Measurements from ENCODE around the gene CHST4. TPM values are rescaled to one million over a fixed set of nuclear protein-coding genes. Genes with fewer than 3 reads are reported as not detected.

CHST4 gene
- not detected in 2 replicates for total RNA-seq

- Histone ChIP-seq H3K27me3 (ENCODE audit: control insufficient read depth, insufficient read depth, low read length) (no peaks in the 10 kb centered on the region), H3K4me3 (ENCODE audit: low read depth, low read length) (no peak within 1 kb of the TSS), H3K36me3 (ENCODE audit: control insufficient read depth, insufficient read depth, low read length) (no peaks in the 10 kb centered on the region)
- no peak for TF ChIP-seq CTCF (IDR thresholded peaks at IDR 0.05; ENCODE audit: insufficient read depth, low read length, poor library complexity, severe bottlenecking)
- DNase-seq (ENCODE audit: low read depth) = peak; percentile 26
These were observed at the start of gene CHST4 for GRCh38 chr16:71526111-71526631. Gene CHST4 (plus strand): TSS chr16:71526426. CDS start chr16:71536678, 10,252 bp downstream.

DNA sequence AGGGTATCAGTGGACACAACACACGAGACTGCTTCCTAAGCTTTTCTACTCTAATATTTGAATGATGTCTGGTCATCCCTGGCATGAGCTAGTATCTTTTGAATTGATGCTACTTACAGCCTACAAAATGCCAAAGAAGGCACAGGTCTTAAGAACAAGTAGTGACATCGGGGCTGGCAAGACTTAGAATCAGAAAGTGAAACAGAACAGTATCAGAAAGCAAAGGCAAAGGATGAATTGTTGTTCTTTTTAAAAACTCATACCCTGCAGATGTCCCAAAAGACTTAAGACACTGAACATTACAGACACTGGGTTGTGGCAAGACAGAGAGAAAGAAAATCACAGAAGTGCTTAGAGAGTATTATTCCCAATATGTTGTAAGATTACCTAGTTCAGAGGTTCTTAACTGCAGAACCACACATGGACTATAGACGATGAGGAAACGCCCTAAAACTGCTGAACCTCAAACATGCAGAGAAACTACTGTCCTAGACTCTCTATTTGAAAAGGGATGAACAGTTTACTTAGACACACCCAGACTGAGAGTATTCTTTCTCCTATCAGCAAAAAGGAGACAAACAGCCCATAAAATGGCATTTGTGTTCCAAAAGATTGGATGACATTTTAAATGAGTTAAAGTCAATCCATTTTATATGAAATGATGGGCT is 49.6 kb upstream of the CHST4 start:
- TF ChIP-seq CTCF (IDR thresholded peaks at IDR 0.05; ENCODE audit: insufficient read depth, low read length, poor library complexity, severe bottlenecking) = no peak
- Histone ChIP-seq H3K4me3 (ENCODE audit: low read depth, low read length) (no peak overlapping the region), H3K36me3 (ENCODE audit: control insufficient read depth, insufficient read depth, low read length) (peaks cover 2% of the 10 kb centered on the region), H3K27me3 (ENCODE audit: control insufficient read depth, insufficient read depth, low read length) (no peaks in the 10 kb centered on the region)
- no peak for DNase-seq (ENCODE audit: low read depth)

DNA sequence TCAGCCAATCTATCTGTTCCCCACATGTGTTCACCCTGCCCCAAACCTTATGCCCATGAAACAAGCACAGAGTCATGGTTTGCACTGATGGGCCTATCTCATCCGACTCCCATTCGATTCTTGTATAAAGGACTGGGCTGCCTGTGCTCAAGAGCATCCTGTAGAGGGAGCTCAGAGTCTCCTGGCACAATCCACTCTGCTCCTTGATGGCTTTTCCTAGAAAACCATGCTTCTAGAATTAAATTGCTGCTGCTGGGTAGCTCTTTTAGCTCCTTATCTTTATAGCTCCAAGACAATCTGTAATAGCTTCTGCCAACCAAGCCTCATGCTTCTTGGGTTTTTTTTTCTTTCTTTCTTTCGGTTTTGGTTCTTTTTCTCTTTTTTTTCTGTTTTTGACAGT is 46.8 kb upstream of the CHST4 start:
- Histone ChIP-seq H3K36me3 (ENCODE audit: control insufficient read depth, insufficient read depth, low read length) (peaks cover 2% of the 10 kb centered on the region), H3K27me3 (ENCODE audit: control insufficient read depth, insufficient read depth, low read length) (no peaks in the 10 kb centered on the region), H3K4me3 (ENCODE audit: low read depth, low read length) (no peak overlapping the region)
- DNase-seq (ENCODE audit: low read depth) = no peak
- TF ChIP-seq CTCF (IDR thresholded peaks at IDR 0.05; ENCODE audit: insufficient read depth, low read length, poor library complexity, severe bottlenecking) = peak; percentile 45

DNA sequence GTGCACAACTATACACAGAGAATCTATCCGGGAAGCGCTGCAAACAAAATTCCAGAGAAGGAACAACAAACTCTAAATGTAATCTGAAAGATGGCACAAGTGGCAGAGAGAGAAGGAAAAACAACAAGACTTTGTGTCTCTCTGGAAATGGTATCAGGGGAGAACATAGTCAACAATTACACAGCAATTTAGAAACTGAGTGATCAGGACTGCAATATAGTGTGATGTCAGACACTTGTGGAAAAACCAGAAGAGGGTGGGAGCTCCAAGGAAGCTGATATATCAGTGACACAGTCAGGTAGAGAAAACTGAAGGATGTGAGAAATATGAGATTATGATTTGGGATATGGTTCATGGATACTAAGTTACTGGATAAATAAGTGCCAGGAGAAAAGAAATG is 45.3 kb upstream of the CHST4 start:
- no peak for TF ChIP-seq CTCF (IDR thresholded peaks at IDR 0.05; ENCODE audit: insufficient read depth, low read length, poor library complexity, severe bottlenecking)
- H3K36me3 ChIP-seq (ENCODE audit: control insufficient read depth, insufficient read depth, low read length) = peaks cover 2% of the 10 kb centered on the region
- H3K27me3 ChIP-seq (ENCODE audit: control insufficient read depth, insufficient read depth, low read length) = no peaks in the 10 kb centered on the region
- H3K4me3 ChIP-seq (ENCODE audit: low read depth, low read length) = no peak overlapping the region
- DNase-seq (ENCODE audit: low read depth) = no peak

- no peak for DNase-seq (ENCODE audit: low read depth)
- Histone ChIP-seq H3K36me3 (ENCODE audit: control insufficient read depth, insufficient read depth, low read length) (no peaks in the 10 kb centered on the region), H3K4me3 (ENCODE audit: low read depth, low read length) (no peak overlapping the region), H3K27me3 (ENCODE audit: control insufficient read depth, insufficient read depth, low read length) (no peaks in the 10 kb centered on the region)
- no peak for TF ChIP-seq CTCF (IDR thresholded peaks at IDR 0.05; ENCODE audit: insufficient read depth, low read length, poor library complexity, severe bottlenecking)
These were observed 43.7 kb upstream of the CHST4 start for GRCh38 chr16:71482569-71482968.

Data from kidney epithelial cell (primary cell).